NCI-H748 (cell line): ENCODE measurements around the gene CRHR2.

Experiments used
- DNase-seq: peaks from one replicate; lab custom pipeline; 2025; ENCODE audit not compliant: unreplicated experiment; lab: John Stamatoyannopoulos, UW

CRHR2 gene

GRCh38 chr7:30633223-30633622, 49.0 kb downstream of the CRHR2 start:
- DNase-seq = no peak

DNA sequence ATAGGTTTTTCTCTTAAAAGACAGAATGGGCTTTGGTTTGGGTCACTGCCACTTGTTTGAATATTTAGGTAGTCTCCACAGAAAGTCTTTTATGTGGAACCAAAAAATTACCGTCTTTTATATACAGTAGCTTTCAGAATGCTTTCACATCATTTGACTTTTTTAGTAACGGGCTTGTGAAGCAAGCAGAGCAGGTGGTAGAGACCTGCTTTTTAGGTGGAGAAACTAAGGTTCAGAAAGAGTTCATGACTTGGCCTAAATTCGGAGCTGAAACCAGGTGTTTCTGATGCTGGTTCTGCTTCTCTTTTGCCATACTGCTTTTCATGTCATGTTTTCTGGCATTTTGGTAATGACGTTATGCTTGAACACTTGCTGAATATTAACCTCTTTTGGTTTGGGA, 51.3 kb downstream of the CRHR2 start:
- DNase-seq = no peak

GRCh38 chr7:30627026-30627425, 55.2 kb downstream of the CRHR2 start:
- DNase-seq = no peak

- DNase-seq = no peak
Observed at GRCh38 chr7:30625283-30625682, 57.0 kb downstream of the CRHR2 start.

DNA sequence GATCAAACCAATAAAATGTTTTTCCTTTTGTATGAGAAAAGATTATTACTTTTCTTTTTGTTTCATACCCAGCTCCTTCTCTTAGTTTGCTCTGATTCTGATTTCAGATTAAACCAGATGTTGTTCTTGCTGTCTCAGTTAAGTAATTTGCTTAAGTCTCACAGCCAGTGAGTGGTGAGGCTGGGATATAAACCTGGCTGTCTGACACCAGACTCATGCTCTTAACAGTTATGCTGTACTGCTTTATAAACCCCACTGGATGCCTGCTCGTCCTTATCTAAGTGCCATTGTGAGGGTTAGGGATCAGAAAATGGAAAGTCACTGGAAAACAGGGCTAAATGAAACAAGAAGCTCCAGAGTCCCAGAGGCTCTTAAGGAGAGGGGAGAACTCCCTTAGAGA, 63.3 kb downstream of the CRHR2 start:
- no peak for DNase-seq

GRCh38 chr7:30618080-30618676, 64.1 kb downstream of the CRHR2 start:
- DNase-seq = no peak

- DNase-seq = no peak
Observed at GRCh38 chr7:30617359-30617758, 64.9 kb downstream of the CRHR2 start.

DNA sequence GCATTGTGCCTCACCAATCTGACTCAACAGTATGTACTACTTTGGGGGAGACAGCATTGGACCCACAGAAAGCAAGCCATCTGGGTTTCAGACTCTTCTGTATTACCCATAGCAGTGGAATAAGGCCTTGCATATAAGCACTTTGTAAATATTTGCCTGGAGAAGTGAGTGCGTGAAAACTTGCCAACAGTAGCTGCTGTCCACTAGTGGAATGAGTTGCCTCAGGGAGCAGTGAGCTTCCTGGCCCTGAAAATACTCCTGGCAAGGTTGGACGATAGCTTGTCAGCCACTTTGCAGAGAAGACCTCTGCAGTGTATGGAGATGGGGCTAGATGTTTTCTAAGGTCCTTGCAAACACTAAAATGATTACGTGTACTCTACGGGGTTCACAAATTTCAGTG, 65.9 kb downstream of the CRHR2 start:
- no peak for DNase-seq

DNA sequence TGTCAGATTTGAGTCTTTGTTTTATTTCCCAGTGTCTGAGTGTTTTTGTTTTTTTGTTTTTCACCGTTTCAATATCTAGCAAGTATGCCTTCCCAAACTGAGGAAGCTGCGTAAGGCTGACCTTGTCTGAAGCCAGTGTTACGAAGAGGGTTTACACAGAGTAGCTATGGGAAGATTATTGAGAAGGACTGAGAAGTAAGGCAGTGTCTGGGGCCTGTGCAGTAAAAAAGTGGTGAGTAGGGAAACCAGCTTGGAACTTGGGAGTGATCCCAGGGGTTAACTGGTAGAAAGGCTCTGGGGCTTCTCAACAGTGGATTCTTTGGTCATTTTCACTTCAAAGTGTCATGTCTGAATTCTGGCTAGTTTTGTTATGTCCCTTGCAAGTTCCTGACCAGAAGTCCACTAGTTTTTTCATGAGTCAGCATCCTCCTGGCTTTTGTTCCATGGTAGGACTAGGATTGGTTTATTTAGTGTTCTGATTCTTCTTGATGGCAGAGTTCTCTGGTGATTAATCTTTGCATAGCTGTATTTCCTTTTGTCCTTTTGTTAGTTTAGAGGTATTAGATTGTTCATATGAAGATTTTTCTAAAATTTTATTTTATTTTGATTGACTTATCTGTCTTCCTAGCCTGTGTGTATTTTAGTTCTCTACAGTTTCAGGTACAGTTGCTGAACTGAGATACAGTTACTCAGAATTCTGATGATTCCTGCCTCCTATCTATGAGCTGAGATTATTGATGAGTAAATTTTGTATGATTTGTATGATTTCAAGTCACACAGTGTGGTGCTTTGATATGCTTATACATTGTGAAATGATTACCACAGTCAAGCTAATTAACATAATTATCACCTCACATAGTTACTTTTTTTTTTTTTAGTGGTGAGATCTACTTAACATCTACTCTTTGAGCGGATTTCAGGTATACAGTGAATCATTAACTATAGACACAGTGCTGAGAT, 68.6 kb downstream of the CRHR2 start:
- DNase-seq = no peak

GRCh38 chr7:30612658-30613265, 69.5 kb downstream of the CRHR2 start:
- no peak for DNase-seq

DNA sequence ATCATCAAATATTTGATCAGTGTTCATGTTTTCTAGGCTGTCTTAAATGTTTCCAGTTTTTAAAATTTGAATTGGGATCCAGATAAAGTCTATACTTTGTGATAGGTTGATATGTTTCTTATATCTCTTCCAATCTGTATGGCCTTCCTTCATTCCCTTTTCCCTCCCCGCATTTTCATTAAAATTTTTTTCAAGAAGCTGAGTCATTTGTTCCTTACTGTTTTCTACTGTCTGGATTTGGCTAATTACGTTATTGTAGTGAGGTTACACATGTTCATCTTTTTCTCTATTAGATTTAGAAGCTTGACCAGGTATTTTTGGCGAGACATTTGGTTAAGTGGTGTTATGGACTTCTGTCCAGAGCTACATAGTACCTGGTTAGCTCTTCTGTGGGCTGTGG, 76.4 kb downstream of the CRHR2 start:
- DNase-seq = no peak

- no peak for DNase-seq
Observed at GRCh38 chr7:30604901-30605300, 77.4 kb downstream of the CRHR2 start.
